H9 (cell line): ENCODE data around the gene CDS2. TPM values are rescaled to one million over a fixed set of nuclear protein-coding genes. Genes with fewer than 3 reads are reported as not detected.

Experiments
- DNase-seq: peaks from one replicate; pipeline ENCODE4 v3.0.0-alpha.2; 2017
- H2AFZ ChIP-seq: one replicate; pipeline ENCODE4 v1.6.1; 2013; ENCODE audit warnings: mild to moderate bottlenecking, low read length, control low read depth, moderate library complexity
- H2AK5ac ChIP-seq: 2 replicates; pipeline ENCODE4 v1.6.1; 2013; ENCODE audit warnings: low read length, control low read depth, mixed read lengths; ENCODE audit not compliant: insufficient read length
- H2BK120ac ChIP-seq: one replicate; pipeline ENCODE4 v1.6.1; 2013; ENCODE audit warnings: low read depth, mild to moderate bottlenecking, low read length, control low read depth, inconsistent platforms; ENCODE audit not compliant: poor library complexity, severe bottlenecking
- H2BK12ac ChIP-seq: 2 replicates; pipeline ENCODE4 v1.6.1; 2013; ENCODE audit warnings: low read length, control low read depth, mixed read lengths, low read depth; ENCODE audit not compliant: insufficient read length
- H2BK15ac ChIP-seq: 2 replicates; pipeline ENCODE4 v1.6.1; 2013; ENCODE audit warnings: low read depth, low read length, control low read depth
- H2BK20ac ChIP-seq: one replicate; pipeline ENCODE4 v1.6.1; 2013; ENCODE audit warnings: low read depth, mild to moderate bottlenecking, low read length, control low read depth, inconsistent platforms; ENCODE audit not compliant: poor library complexity, severe bottlenecking
- H2BK5ac ChIP-seq: 2 replicates; pipeline ENCODE4 v1.6.1; 2013; ENCODE audit warnings: low read length, control low read depth, mixed read lengths; ENCODE audit not compliant: insufficient read length
- H3K14ac ChIP-seq: 2 replicates; pipeline ENCODE4 v1.6.1; 2013; ENCODE audit warnings: low read length, control low read depth; ENCODE audit not compliant: insufficient read depth
- H3K18ac ChIP-seq: 2 replicates; pipeline ENCODE4 v1.6.1; 2013; ENCODE audit warnings: low read depth, mild to moderate bottlenecking, mixed read lengths, low read length, control low read depth; ENCODE audit not compliant: insufficient read length
- H3K23ac ChIP-seq: 2 replicates; pipeline ENCODE4 v1.6.1; 2013; ENCODE audit warnings: low read length, control low read depth, mixed read lengths, low read depth; ENCODE audit not compliant: insufficient read length
- H3K23me2 ChIP-seq: 2 replicates; pipeline ENCODE4 v1.6.1; 2013; ENCODE audit warnings: low read depth, mild to moderate bottlenecking, mixed read lengths, low read length, control low read depth; ENCODE audit not compliant: insufficient read length, poor library complexity, severe bottlenecking
- H3K27ac ChIP-seq: 2 replicates; pipeline ENCODE4 v1.5.1; 2013; ENCODE audit warnings: low read length, control low read depth, mixed read lengths, low read depth; ENCODE audit not compliant: insufficient read length
- H3K27me3 ChIP-seq: 2 replicates; pipeline ENCODE4 v1.6.1; 2013; ENCODE audit warnings: low read length, control low read depth, inconsistent platforms; ENCODE audit not compliant: insufficient read depth
- H3K4ac ChIP-seq: 2 replicates; pipeline ENCODE4 v1.6.1; 2013; ENCODE audit warnings: low read depth, mild to moderate bottlenecking, control low read depth, inconsistent platforms, low read length, moderate library complexity
- H3K4me1 ChIP-seq: 2 replicates; pipeline ENCODE4 v1.6.1; 2013; ENCODE audit warnings: low read length, control low read depth, inconsistent platforms; ENCODE audit not compliant: insufficient read depth
- H3K4me2 ChIP-seq: 2 replicates; pipeline ENCODE4 v1.6.1; 2013; ENCODE audit warnings: low read length, control low read depth, mixed read lengths; ENCODE audit not compliant: insufficient read length, insufficient read depth
- H3K56ac ChIP-seq: 2 replicates; pipeline ENCODE4 v1.6.1; 2013; ENCODE audit warnings: low read depth, mild to moderate bottlenecking, mixed read lengths, low read length, control low read depth; ENCODE audit not compliant: insufficient read length
- H3K79me1 ChIP-seq: 2 replicates; pipeline ENCODE4 v1.6.1; 2013; ENCODE audit warnings: low read depth, mild to moderate bottlenecking, moderate library complexity, low read length, control low read depth, inconsistent platforms; ENCODE audit not compliant: insufficient read depth, poor library complexity, severe bottlenecking
- H3K79me2 ChIP-seq: 2 replicates; pipeline ENCODE4 v1.6.1; 2013; ENCODE audit warnings: low read length, control low read depth, inconsistent platforms; ENCODE audit not compliant: insufficient read depth
- H3K9ac ChIP-seq: 2 replicates; pipeline ENCODE4 v1.6.1; 2013; ENCODE audit warnings: low read length, control low read depth, mixed read lengths; ENCODE audit not compliant: insufficient read length; ENCODE audit errors: extremely low read depth
- H3K9me3 ChIP-seq: one replicate; pipeline ENCODE4 v1.6.1; 2013; ENCODE audit warnings: low read depth, low read length, inconsistent platforms; ENCODE audit not compliant: control insufficient read depth
- H3T11ph ChIP-seq: one replicate; pipeline ENCODE4 v1.6.1; 2013; ENCODE audit warnings: mild to moderate bottlenecking, low read length, control low read depth, inconsistent platforms
- H4K20me1 ChIP-seq: one replicate; pipeline ENCODE4 v1.6.1; 2013; ENCODE audit not compliant: control insufficient read depth, insufficient read length, insufficient read depth
- H4K5ac ChIP-seq: 2 replicates; pipeline ENCODE4 v1.6.1; 2013; ENCODE audit warnings: low read depth, mild to moderate bottlenecking, mixed read lengths, low read length, control low read depth; ENCODE audit not compliant: insufficient read length
- H4K8ac ChIP-seq: replicated peaks from 2 replicates; pipeline ENCODE4 v1.6.1; 2013; ENCODE audit warnings: low read length, control low read depth, mixed read lengths, low read depth; ENCODE audit not compliant: insufficient read length
- H4K91ac ChIP-seq: 2 replicates; pipeline ENCODE4 v1.6.1; 2013; ENCODE audit warnings: low read depth, mild to moderate bottlenecking, moderate library complexity, mixed read lengths, low read length, control low read depth; ENCODE audit not compliant: insufficient read length
- H3K27ac Mint-ChIP-seq, 3 experiments: 2 replicates in 2 of 3; 3 replicates in 1 of 3; pipeline ENCODE4 v1.8.0; 2020 to 2021; ENCODE audit warnings: mixed read lengths in 3 of 3, mild to moderate bottlenecking in 1 of 3, moderate library complexity in 1 of 3
- H3K27me3 Mint-ChIP-seq: 2 replicates; pipeline ENCODE4 v1.8.0; 2021; ENCODE audit warnings: low read depth, mild to moderate bottlenecking, moderate library complexity, mixed read lengths
- H3K36me3 Mint-ChIP-seq, 3 experiments: 2 replicates in 2 of 3; 3 replicates in 1 of 3; pipeline ENCODE4 v1.8.0; 2020 to 2021; ENCODE audit warnings: low read depth in 3 of 3, mixed read lengths in 3 of 3; ENCODE audit not compliant: insufficient read depth in 1 of 3
- H3K4me1 Mint-ChIP-seq, 2 experiments: 2 replicates each; pipeline ENCODE4 v1.8.0; 2020; ENCODE audit warnings: mixed read lengths in 2 of 2
- H3K4me3 Mint-ChIP-seq, 2 experiments: 2 replicates in 1 of 2; 3 replicates in 1 of 2; pipeline ENCODE4 v1.8.0; 2020 to 2021; ENCODE audit warnings: mild to moderate bottlenecking in 2 of 2, mixed read lengths in 2 of 2, moderate library complexity in 1 of 2
- H3K9me3 Mint-ChIP-seq, 2 experiments: 2 replicates in 1 of 2; 3 replicates in 1 of 2; pipeline ENCODE4 v1.8.0; 2020; ENCODE audit warnings: mild to moderate bottlenecking in 2 of 2, mixed read lengths in 2 of 2, moderate library complexity in 1 of 2
- WGBS: extraction: QIAGEN DNeasy Blood & Tissue Kit; methylation state at CpG from one replicate; pipeline ENCODE4 v1.1.7; 2013; ENCODE audit warnings: missing lambda C conversion rate, low lambda C conversion rate, mixed read lengths; ENCODE audit not compliant: insufficient read length; ENCODE audit errors: extremely low coverage; 5-methylcytosine and 5-hydroxymethylcytosine counted together
- total RNA-seq: library from RNA; stranded (reverse); gene quantifications from 2 replicates; pipeline ENCODE4 v1.2.1, GENCODE V29; 2021
- TF ChIP-seq, protein P1 (sequence below): fragments of 200-600 bp; sonication (generic); conservative IDR thresholded peaks from 3 replicates; pipeline ENCODE4 v1.8.0; 2021; ENCODE audit warnings: antibody characterized with exemption, mild to moderate bottlenecking

Gene CDS2
- total RNA-seq, 1 experiment from 2014 or later, result 63.2 TPM

DNA sequence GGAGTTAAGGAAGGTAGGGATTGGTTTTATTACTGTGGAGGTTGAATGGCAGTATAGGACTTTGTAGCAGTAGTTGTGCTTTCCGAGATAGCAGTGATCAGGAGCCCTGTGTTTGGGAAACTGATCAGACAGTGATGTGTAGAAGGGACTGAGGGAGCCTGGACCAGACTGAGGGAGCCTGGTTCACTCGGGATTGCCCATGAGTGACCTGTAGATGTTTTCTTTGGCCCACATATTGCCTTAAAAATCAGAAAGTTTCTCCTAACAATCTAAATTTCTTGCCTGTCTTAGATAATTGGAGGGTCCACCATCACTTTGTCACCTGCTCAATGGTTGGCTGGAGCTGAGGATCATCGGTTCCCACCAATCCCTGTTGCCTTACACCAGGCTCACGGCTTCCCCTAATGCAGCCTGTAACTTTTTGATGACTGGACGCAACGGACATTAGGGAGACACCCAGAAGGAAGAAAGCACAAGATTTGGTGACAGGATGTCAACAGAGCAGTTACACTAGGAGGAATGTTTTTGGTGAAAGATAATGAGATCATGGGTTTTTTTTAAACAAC, 1.1 kb downstream of the CDS2 start:
- peaks cover 5% of the 10 kb centered on the region; the same call in 1 of the 2 replicates for H3K79me2 ChIP-seq
- no CpG with 5 or more reads among the region's 6 CpGs for WGBS
- H2BK20ac ChIP-seq, result no peak overlapping the region
- H2BK5ac ChIP-seq, result no peak overlapping the region
- no peaks in the 10 kb centered on the region for H4K20me1 ChIP-seq
- TF ChIP-seq, protein P1, sequence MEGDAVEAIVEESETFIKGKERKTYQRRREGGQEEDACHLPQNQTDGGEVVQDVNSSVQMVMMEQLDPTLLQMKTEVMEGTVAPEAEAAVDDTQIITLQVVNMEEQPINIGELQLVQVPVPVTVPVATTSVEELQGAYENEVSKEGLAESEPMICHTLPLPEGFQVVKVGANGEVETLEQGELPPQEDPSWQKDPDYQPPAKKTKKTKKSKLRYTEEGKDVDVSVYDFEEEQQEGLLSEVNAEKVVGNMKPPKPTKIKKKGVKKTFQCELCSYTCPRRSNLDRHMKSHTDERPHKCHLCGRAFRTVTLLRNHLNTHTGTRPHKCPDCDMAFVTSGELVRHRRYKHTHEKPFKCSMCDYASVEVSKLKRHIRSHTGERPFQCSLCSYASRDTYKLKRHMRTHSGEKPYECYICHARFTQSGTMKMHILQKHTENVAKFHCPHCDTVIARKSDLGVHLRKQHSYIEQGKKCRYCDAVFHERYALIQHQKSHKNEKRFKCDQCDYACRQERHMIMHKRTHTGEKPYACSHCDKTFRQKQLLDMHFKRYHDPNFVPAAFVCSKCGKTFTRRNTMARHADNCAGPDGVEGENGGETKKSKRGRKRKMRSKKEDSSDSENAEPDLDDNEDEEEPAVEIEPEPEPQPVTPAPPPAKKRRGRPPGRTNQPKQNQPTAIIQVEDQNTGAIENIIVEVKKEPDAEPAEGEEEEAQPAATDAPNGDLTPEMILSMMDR, result no peak
- H2BK120ac ChIP-seq, result no peak overlapping the region
- peak overlapping the region; percentile 23 for H4K5ac ChIP-seq
- H3T11ph ChIP-seq, result no peak overlapping the region
- Mint-ChIP-seq H3K9me3 (no peaks in the 10 kb centered on the region), H3K36me3 (peaks cover 6 to 9% (median 8%) of the 10 kb centered on the region in 3 experiments), H3K4me1 (peaks cover 13 to 16% of the 10 kb centered on the region in 2 experiments), H3K27ac (peak overlapping the region; percentile 93 to 95 (median 95); a peak in 6 of 7 replicates), H3K27me3 (no peaks in the 10 kb centered on the region), H3K4me3 (peak overlapping the region; percentile 95)
- H3K9ac ChIP-seq, result peak overlapping the region; percentile 85
- no peak overlapping the region for H3K4ac ChIP-seq
- no peaks in the 10 kb centered on the region for H3K4me1 ChIP-seq
- no peak overlapping the region for H2AFZ ChIP-seq
- no peak overlapping the region for H3K14ac ChIP-seq
- no peak for DNase-seq
- peaks cover 8% of the 10 kb centered on the region for H3K23me2 ChIP-seq
- H2BK12ac ChIP-seq, result no peak overlapping the region
- no peaks in the 10 kb centered on the region for H3K9me3 ChIP-seq
- peak overlapping the region; percentile 85 for H3K4me2 ChIP-seq
- no peak overlapping the region for H4K91ac ChIP-seq
- no peak overlapping the region for H3K18ac ChIP-seq
- H2BK15ac ChIP-seq, result no peak overlapping the region
- no peak overlapping the region for H2AK5ac ChIP-seq
- H3K23ac ChIP-seq, result no peak overlapping the region
- no peaks in the 10 kb centered on the region for H3K79me1 ChIP-seq
- no peak overlapping the region for H3K56ac ChIP-seq
- H3K27ac ChIP-seq, result peak overlapping the region; percentile 19
- H4K8ac ChIP-seq, result no peak overlapping the region
- no peaks in the 10 kb centered on the region for H3K27me3 ChIP-seq
